ENCODE data around the gene MAPK8IP1.
A peak's percentile ranks its signal among the peaks of the same experiment; 100 is the strongest.

Gene MAPK8IP1

DNA sequence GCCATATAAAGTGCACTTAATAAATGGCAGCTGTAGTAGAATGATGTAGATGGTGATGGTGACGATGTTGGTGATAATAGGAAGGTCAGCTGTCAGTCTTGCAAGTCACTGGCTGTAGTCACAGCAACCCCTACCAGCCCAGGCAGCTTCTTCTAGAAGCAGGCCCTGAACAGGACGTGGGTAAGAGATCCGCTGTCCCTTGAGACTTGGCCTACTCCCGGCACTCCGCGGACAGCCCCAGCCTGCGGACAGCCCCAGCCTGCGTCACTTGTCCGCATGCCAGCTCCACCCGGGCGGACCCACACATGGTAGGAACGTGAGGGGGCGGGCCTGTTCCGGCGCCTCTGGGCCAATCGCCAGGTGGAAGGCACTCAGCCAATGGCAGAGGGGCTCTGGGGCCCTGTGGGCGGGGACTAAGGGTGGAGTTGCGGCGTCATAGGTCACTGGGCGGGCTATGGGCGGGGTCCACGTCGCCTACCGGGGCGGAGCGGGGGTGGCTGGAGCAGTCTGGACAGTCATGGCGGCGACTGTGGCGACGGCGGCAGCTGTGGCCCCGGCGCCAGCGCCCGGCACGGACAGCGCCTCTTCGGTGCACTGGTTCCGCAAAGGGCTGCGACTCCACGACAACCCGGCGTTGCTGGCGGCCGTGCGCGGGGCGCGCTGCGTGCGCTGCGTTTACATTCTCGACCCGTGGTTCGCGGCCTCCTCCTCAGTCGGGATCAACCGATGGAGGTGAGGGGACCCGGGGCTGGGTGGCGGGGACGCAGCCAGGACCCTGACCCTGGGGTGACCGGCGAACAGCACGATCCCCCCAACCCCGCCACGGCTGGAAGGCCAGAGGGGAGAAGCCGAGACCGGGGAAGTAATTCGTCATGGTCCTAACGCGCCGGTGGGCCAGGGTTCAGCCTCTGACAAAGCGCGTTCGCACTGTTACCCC lies 38.2 kb upstream of the MAPK8IP1 start, which contains the start of gene CRY2:
Gene CRY2, plus strand, starts transcription at position 502 of the 937 bp plus-strand sequence. Its CDS starts 16 bp downstream, at position 518.
- POLR2A ChIA-PET (ENCODE audit: low non-redundant PET), result interaction anchor here (0.7 kb wide), 1 partner anchor 73 kb away, joined by 3 read pairs; no protein-coding TSS in a partner anchor
- TF ChIP-seq, protein P1, sequence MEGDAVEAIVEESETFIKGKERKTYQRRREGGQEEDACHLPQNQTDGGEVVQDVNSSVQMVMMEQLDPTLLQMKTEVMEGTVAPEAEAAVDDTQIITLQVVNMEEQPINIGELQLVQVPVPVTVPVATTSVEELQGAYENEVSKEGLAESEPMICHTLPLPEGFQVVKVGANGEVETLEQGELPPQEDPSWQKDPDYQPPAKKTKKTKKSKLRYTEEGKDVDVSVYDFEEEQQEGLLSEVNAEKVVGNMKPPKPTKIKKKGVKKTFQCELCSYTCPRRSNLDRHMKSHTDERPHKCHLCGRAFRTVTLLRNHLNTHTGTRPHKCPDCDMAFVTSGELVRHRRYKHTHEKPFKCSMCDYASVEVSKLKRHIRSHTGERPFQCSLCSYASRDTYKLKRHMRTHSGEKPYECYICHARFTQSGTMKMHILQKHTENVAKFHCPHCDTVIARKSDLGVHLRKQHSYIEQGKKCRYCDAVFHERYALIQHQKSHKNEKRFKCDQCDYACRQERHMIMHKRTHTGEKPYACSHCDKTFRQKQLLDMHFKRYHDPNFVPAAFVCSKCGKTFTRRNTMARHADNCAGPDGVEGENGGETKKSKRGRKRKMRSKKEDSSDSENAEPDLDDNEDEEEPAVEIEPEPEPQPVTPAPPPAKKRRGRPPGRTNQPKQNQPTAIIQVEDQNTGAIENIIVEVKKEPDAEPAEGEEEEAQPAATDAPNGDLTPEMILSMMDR (conservative IDR thresholded peaks at IDR 0.05; ENCODE audit: low read depth), result no peak
- CTCF ChIA-PET, result interaction anchor here (0.5 to 0.8 kb wide), 2 partner anchors 24 to 87 kb away, joined by 3 read pairs; no protein-coding TSS in a partner anchor
- peak within 1 kb of the TSS; percentile 77 for H3K27ac ChIP-seq
- peak; percentile 98 for DNase-seq (ENCODE audit: low spot score)

DNA sequence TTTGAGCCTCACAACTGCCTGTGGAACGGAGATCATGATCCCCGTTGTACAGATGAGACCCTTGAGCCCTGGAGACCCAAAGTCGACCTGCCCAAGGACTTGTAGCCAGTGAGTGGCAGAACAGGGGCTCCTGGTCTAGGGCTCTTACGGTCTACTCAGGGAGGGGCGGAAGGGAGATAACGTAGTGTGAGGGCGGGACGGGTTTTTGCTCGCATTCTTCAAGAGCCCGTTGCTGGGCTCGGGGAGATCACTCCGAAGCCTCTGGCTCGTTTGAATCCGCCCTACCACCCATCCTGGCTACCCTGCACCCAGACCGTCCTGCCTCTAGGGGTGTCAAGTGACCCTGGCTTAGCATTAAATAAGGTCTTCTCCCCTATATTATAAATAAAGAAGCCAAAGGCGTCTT lies 37.5 kb upstream of the MAPK8IP1 start:
- TF ChIP-seq, protein P1 (conservative IDR thresholded peaks at IDR 0.05; ENCODE audit: low read depth), result no peak
- CTCF ChIA-PET, result interaction anchor here (0.8 kb wide), 1 partner anchor 24 kb away, joined by 3 read pairs; no protein-coding TSS in a partner anchor
- POLR2A ChIA-PET (ENCODE audit: low non-redundant PET), result interaction anchor here (0.7 kb wide), 1 partner anchor 17 kb away, joined by 10 read pairs; no protein-coding TSS in a partner anchor
- DNase-seq (ENCODE audit: low spot score), result peak; percentile 49
- H3K27ac ChIP-seq, result peak overlapping the region; percentile 77

DNA sequence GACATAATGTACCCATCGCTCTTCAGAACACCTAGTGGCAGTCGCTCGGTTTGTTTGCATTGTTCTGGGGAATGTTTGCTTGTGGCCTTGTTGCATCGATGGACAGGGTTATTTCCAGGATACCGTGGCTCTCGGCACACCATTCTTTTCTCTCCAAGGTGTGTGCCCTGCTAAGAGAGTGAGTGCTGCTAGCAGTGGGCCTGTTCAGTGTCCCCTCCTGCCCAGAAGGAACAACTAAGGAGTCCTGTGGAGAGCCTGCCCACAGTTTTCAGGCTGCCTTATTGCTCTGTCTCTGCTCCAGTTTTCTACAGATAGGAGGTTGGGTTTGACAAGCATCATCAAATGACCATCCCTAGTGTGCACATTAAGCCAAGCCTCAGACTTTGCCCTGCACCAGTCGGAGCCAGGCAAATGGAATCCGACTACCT lies 36.8 kb upstream of the MAPK8IP1 start:
- no peak overlapping the region; the same call in 1 of the 2 replicates for H3K27ac ChIP-seq
- ChIA-PET CTCF (interaction anchor here (0.8 kb wide), 1 partner anchor 23 kb away, joined by 3 read pairs; no protein-coding TSS in a partner anchor), POLR2A (ENCODE audit: low non-redundant PET) (interaction anchor here (0.7 kb wide), 1 partner anchor 17 kb away, joined by 10 read pairs; no protein-coding TSS in a partner anchor)
- TF ChIP-seq, protein P1 (conservative IDR thresholded peaks at IDR 0.05; ENCODE audit: low read depth), result no peak
- no peak for DNase-seq (ENCODE audit: low spot score)

DNA sequence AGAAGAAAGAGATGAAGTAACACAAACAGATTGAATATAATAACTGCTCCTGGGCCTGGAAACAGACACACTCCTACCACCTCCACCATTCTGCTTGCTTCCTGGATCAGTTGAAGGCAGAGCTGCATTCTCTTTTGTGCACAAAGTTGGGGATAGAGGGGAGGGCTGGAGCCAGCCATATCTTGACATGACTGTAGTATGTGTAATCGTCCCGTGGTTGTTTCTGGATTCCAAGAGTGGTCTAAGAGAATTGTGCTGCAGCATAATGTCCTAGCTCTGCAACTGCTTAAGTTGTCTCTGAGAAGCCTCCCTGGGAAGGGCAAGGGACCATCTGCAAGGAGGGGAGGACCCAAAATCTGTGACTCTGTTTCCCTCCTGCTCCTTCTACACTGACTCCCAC lies 35.0 kb upstream of the MAPK8IP1 start:
- TF ChIP-seq, protein P1 (conservative IDR thresholded peaks at IDR 0.05; ENCODE audit: low read depth), result no peak
- H3K27ac ChIP-seq, result no peak overlapping the region
- DNase-seq (ENCODE audit: low spot score), result no peak
- POLR2A ChIA-PET (ENCODE audit: low non-redundant PET), result no interaction called here
- CTCF ChIA-PET, result no interaction called here

DNA sequence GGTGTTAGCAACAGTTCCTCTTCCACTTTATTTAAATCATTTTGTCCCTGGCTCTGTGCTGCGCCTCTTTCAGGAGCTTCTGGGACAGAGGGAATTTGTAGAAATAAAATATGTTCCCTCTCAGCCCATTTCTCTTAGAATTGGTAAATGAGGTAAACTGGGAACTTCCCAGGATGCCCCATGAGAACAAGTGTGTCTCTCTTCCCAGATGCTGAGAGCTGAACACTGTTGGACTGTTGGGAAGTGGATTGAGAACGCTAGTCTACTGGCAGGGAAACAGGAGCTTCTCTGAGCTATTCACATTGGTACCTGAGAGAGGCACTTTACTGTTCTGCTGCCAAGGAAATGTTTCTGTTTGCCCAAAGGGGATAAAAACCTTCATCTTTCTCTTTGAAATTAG lies 34.2 kb upstream of the MAPK8IP1 start:
- TF ChIP-seq, protein P1 (conservative IDR thresholded peaks at IDR 0.05; ENCODE audit: low read depth), result no peak
- no peak overlapping the region for H3K27ac ChIP-seq
- DNase-seq (ENCODE audit: low spot score), result no peak
- ChIA-PET POLR2A (ENCODE audit: low non-redundant PET) (no interaction called here), CTCF (no interaction called here)

DNA sequence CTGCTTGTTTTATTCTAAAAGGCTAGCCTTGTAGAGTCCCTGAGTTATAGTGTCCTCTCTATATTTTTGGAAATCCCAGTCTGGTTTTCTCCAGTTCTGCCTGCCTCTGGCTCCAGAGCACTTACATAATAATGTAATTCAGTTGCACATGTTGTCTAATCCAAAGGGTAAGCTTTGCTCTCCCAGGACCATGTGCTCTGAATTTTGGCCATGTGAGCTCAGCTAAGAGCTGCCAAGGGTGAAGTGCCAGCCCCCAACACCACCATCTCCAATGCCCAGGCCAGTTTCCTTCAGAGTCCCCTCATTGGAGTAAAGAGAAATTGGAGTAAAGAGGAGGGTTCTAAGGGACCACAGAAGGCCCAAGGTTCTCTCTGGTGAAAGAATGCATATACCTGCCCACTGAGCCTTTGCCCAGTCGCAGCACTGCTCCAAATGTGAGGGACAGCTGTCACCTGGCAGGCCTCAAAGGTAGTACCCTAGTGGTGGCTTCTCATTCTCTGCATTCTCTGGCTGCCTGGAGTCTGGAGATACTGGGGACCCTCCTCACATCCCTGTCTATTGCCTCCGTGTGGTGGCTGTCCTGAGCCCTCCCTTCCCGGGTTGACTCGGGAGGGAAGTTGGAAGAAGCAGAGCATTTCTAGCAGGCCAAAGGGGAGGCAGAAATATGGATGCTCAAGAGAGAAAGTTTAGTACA lies 33.3 kb upstream of the MAPK8IP1 start:
- TF ChIP-seq, protein P1 (conservative IDR thresholded peaks at IDR 0.05; ENCODE audit: low read depth), result no peak
- ChIA-PET POLR2A (ENCODE audit: low non-redundant PET) (no interaction called here), CTCF (no interaction called here)
- H3K27ac ChIP-seq, result peak overlapping the region; percentile 17; the same call in 1 of the 2 replicates
- DNase-seq (ENCODE audit: low spot score), result no peak

All from RWPE1 (cell line).